GM12878 (cell line): ENCODE data around the gene PARG.

Experiments used
- CEBPB ChIP-seq, 2 experiments: fragments of 150-350 bp in 1 of 2; IDR thresholded peaks; 2 replicates each; pipeline ENCODE4 v1.6.1; 2012 to 2014; ENCODE audit warnings: low read depth in 2 of 2, low read length in 2 of 2, borderline replicate concordance in 1 of 2, inconsistent platforms in 1 of 2
- CTCF ChIP-seq, 3 experiments: IDR thresholded peaks in 2 of 3; conservative IDR thresholded peaks in 1 of 3; 2 replicates each; pipeline ENCODE4 v1.5.1; 2011; ENCODE audit warnings: low read depth in 3 of 3, low read length in 3 of 3, mild to moderate bottlenecking in 3 of 3, control low read depth in 2 of 3, moderate library complexity in 2 of 3, inconsistent platforms in 1 of 3, mixed read lengths in 1 of 3; ENCODE audit not compliant: control insufficient read depth in 2 of 3, insufficient read depth in 1 of 3; ENCODE audit errors: extremely low read depth in 1 of 3
- E2F8 ChIP-seq: fragments of 450-650 bp; IDR thresholded peaks from 2 replicates; pipeline ENCODE4 v1.6.1; 2018; ENCODE audit warnings: mild to moderate bottlenecking, low read depth, moderate library complexity; ENCODE audit not compliant: partially characterized antibody
- KDM1A ChIP-seq: fragments of 200-600 bp; sonication (generic); IDR thresholded peaks from 2 replicates; pipeline ENCODE4 v1.6.1; 2016; ENCODE audit warnings: borderline replicate concordance
- MAX ChIP-seq: IDR thresholded peaks from 2 replicates; pipeline ENCODE4 v1.6.1; 2012; ENCODE audit warnings: low read depth, low read length, improper control_type of control experiment
- MYC ChIP-seq: IDR thresholded peaks from 2 replicates; pipeline ENCODE4 v1.6.1; 2011; ENCODE audit warnings: mild to moderate bottlenecking, low read length, moderate library complexity, inconsistent platforms; ENCODE audit not compliant: insufficient read depth, insufficient replicate concordance, insufficient read length, severe bottlenecking
- NR2C1 ChIP-seq: fragments of 450-650 bp; IDR thresholded peaks from 2 replicates; pipeline ENCODE4 v1.6.1; 2017; ENCODE audit warnings: antibody characterized with exemption, mild to moderate bottlenecking, moderate library complexity
- POLR2A ChIP-seq: IDR thresholded peaks from 2 replicates; pipeline ENCODE4 v1.6.1; 2011; ENCODE audit warnings: low read depth, mild to moderate bottlenecking, low read length
- PRDM15 ChIP-seq: fragments of 450-650 bp; formaldehyde crosslinking; IDR thresholded peaks from 2 replicates; pipeline ENCODE4 v1.4.0; 2020; ENCODE audit warnings: mild to moderate bottlenecking, moderate library complexity
- RFX5 ChIP-seq: IDR thresholded peaks from 2 replicates; pipeline ENCODE4 v1.6.1; 2011; ENCODE audit warnings: low read depth, low read length, improper control_type of control experiment
- TAF1 ChIP-seq: IDR thresholded peaks from 2 replicates; pipeline ENCODE4 v1.6.1; 2011; ENCODE audit warnings: mild to moderate bottlenecking, low read depth, low read length, borderline replicate concordance
- ZBTB33 ChIP-seq: fragments of 450-650 bp; IDR thresholded peaks from 2 replicates; pipeline ENCODE4 v1.6.1; 2017; ENCODE audit warnings: mild to moderate bottlenecking

GRCh38 chr10:49817845-49818244 lies 124.0 kb downstream of the PARG start:
- no peak for TF ChIP-seq ZBTB33
- TF ChIP-seq MAX, result no peak
- TF ChIP-seq RFX5, result no peak
- no peak for TF ChIP-seq CTCF (IDR thresholded peaks at IDR 0.05 in 2 of 3, conservative IDR thresholded peaks at IDR 0.05 in 1 of 3; ENCODE audit: control insufficient read depth in 2 of 3, extremely low read depth in 1 of 3, insufficient read depth in 1 of 3, low read depth in 3 of 3, low read length in 3 of 3)
- TF ChIP-seq PRDM15 (CRISPR knock-in tag), result no peak
- TF ChIP-seq NR2C1, result no peak
- TF ChIP-seq E2F8, result no peak
- TF ChIP-seq KDM1A, result no peak
- TF ChIP-seq POLR2A, result no peak
- no peak for TF ChIP-seq TAF1
- TF ChIP-seq CEBPB (IDR thresholded peaks at IDR 0.05; ENCODE audit: borderline replicate concordance in 1 of 2, low read depth in 2 of 2, low read length in 2 of 2), result no peak
- no peak for TF ChIP-seq MYC
